CD4-positive, alpha-beta T cell (primary cell): ENCODE data around the gene NAGK. TPM values are rescaled to one million over a fixed set of nuclear protein-coding genes. Genes with fewer than 3 reads are reported as not detected.
"Not testable (repeated sequence)": the region's sequence is repeated elsewhere in the genome, so short reads cannot be mapped to it uniquely, and the experiment has no call there.

Source experiments
- ATAC-seq: fragments of 200-7000 bp; cut with Tn5 transposase; one replicate; pipeline ENCODE4 v1.10.0; 2022; ENCODE audit warnings: mild to moderate bottlenecking; ENCODE audit not compliant: poor library complexity
- CTCF ChIA-PET: fragments of 350-600 bp; sonication (Branson Sonifier 250); formaldehyde crosslinking; loops from one replicate; lab custom pipeline; 2021; ENCODE audit warnings: antibody characterized with exemption, inconsistent platforms; lab: Charles Lee
- POLR2A ChIA-PET: fragments of 350-600 bp; sonication (Branson Sonifier 250); formaldehyde crosslinking; loops from one replicate; lab custom pipeline; 2021; ENCODE audit warnings: antibody characterized with exemption, inconsistent platforms; lab: Charles Lee
- DNase-seq, 14 experiments: peaks; one replicate each; pipeline ENCODE4 v3.0.0-alpha.2; 2013 to 2020; ENCODE audit warnings: mixed read lengths in 2 of 14
- H3K27ac ChIP-seq, 2 donors: one replicate each; pipeline versions ENCODE4 v1.5.1 to v1.7.0; 2013; ENCODE audit warnings: low read length in 2 of 2, low read depth in 1 of 2, mild to moderate bottlenecking in 1 of 2
- H3K27me3 ChIP-seq, 2 experiments: 1 replicate in 1 of 2; 2 replicates in 1 of 2; pipeline versions ENCODE4 v1.6.1 to v1.7.0; 2013; ENCODE audit warnings: low read length in 2 of 2, control low read depth in 1 of 2, mild to moderate bottlenecking in 1 of 2, moderate library complexity in 1 of 2; ENCODE audit not compliant: insufficient read depth in 2 of 2, control insufficient read depth in 1 of 2
- H3K36me3 ChIP-seq: one replicate; pipeline ENCODE4 v1.6.1; 2013; ENCODE audit warnings: low read length, control low read depth; ENCODE audit not compliant: insufficient read depth
- H3K4me1 ChIP-seq: one replicate; pipeline ENCODE4 v1.6.1; 2013; ENCODE audit warnings: low read length, control low read depth; ENCODE audit not compliant: insufficient read depth
- H3K4me3 ChIP-seq: one replicate; pipeline ENCODE4 v1.5.1; 2013; ENCODE audit warnings: mild to moderate bottlenecking, low read length, moderate library complexity
- H3K9me3 ChIP-seq, 2 experiments: 1 replicate in 1 of 2; 2 replicates in 1 of 2; pipeline versions ENCODE4 v1.6.1 to v1.7.0; 2013; ENCODE audit warnings: low read length in 2 of 2, mild to moderate bottlenecking in 2 of 2, control low read depth in 1 of 2, moderate library complexity in 1 of 2; ENCODE audit not compliant: control insufficient read depth in 1 of 2, insufficient read depth in 1 of 2
- H3K27ac Mint-ChIP-seq: one replicate; pipeline ENCODE4 v1.8.0; 2020; ENCODE audit warnings: mixed read lengths
- H3K27me3 Mint-ChIP-seq: one replicate; pipeline ENCODE4 v1.8.0; 2021; ENCODE audit warnings: mixed read lengths
- H3K36me3 Mint-ChIP-seq: one replicate; pipeline ENCODE4 v1.8.0; 2021; ENCODE audit warnings: low read depth, mixed read lengths
- H3K4me1 Mint-ChIP-seq: one replicate; pipeline ENCODE4 v1.8.0; 2021; ENCODE audit warnings: low read depth, mixed read lengths
- H3K4me3 Mint-ChIP-seq: one replicate; pipeline ENCODE4 v1.8.0; 2020; ENCODE audit warnings: mild to moderate bottlenecking, mixed read lengths
- H3K9me3 Mint-ChIP-seq: one replicate; pipeline ENCODE4 v1.8.0; 2020; ENCODE audit warnings: mixed read lengths
- CTCF ChIP-seq: fragments of 200-600 bp; IDR thresholded peaks from one replicate; pipeline ENCODE4 v1.8.0; 2022; ENCODE audit warnings: antibody characterized with exemption, mild to moderate bottlenecking
- intact Hi-C, 2 experiments: fragments of 100-400 bp; cut with DNase I in 1 of 2; cut with micrococcal nuclease in 1 of 2; formaldehyde crosslinking; loops; one replicate each; pipeline versions ENCODE4 v1.15.1 to v1.9.0; 2023 to 2025; cut with DNase I, micrococcal nuclease
- total RNA-seq, 174 experiments: library from RNA in 2 of 174; stranded (reverse) in 2 of 174; gene quantifications; one replicate each; pipeline ENCODE4 v1.2.3 and lab custom pipeline; 2021 to 2026

The NAGK gene
- total RNA-seq, 2 experiments from 2014 or later: 62.3 to 73.3 TPM

GRCh38 chr2:71048096-71048495, 20.4 kb upstream of the NAGK start:
- H3K9me3 ChIP-seq: no peaks in the 10 kb centered on the region
- intact Hi-C loops: no loop called here
- no peaks in the 10 kb centered on the region for H3K27me3 ChIP-seq
- CTCF ChIA-PET: no interaction called here
- Mint-ChIP-seq H3K4me1 (no peaks in the 10 kb centered on the region), H3K9me3 (no peaks in the 10 kb centered on the region), H3K4me3 (no peak overlapping the region), H3K27me3 (peaks cover 20% of the 10 kb centered on the region), H3K27ac (no peak overlapping the region), H3K36me3 (no peaks in the 10 kb centered on the region)
- DNase-seq (no peak), ATAC-seq (no peak)
- H3K36me3 ChIP-seq: no peaks in the 10 kb centered on the region
- POLR2A ChIA-PET: no interaction called here
- H3K27ac ChIP-seq: no peak overlapping the region
- no peak overlapping the region for H3K4me3 ChIP-seq
- no peak for TF ChIP-seq CTCF
- H3K4me1 ChIP-seq: no peaks in the 10 kb centered on the region

DNA sequence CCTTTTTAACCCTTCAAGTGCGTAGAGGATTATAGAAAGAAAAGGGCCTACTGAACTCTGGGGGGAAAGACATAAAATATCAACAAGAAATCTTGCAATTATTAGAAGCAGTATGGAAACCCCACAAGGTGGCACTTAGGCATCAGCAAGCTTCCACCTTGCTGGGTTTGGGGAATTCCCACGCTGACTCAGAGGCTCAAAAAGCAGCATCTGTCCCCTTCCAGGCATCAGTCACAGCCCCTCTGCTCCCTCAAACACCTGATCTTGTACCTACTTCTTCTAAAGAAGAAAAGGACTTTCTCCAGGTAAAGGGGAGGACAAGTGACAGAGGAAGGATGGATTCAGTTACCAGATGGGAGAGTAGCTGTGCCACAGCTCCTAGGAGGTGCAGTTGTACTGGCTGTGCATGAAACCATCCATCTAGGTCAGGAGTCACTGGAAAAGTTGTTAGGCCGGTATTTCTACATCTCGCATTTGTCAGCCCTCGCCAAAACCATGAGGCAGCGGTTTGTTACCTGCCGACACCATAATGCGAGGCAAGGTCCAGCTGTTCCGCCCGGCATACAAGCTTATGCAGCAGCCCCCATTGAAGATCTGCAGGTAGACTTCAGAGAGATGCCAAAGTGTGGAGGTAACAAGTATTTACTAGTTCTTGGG, 18.6 kb upstream of the NAGK start:
- H3K4me3 Mint-ChIP-seq, H3K9me3 ChIP-seq, H3K27me3 ChIP-seq, H3K4me1 ChIP-seq, H3K36me3 ChIP-seq, intact Hi-C loops, H3K4me3 ChIP-seq, H3K4me1 Mint-ChIP-seq, H3K9me3 Mint-ChIP-seq, H3K27ac Mint-ChIP-seq, H3K27ac ChIP-seq, ATAC-seq, H3K27me3 Mint-ChIP-seq, H3K36me3 Mint-ChIP-seq: not testable (repeated sequence)
- ChIA-PET CTCF (interaction anchor here (1.3 kb wide), 1 partner anchor 102 kb away, joined by 3 read pairs; no protein-coding TSS in a partner anchor), POLR2A (interaction anchor here (1.5 kb wide), 1 partner anchor 18 kb away, joined by 3 read pairs; the partner anchor contains the start of gene NAGK)
- DNase-seq: peak in 11 of 14 experiments; percentile 11 to 71 (median 27)

DNA sequence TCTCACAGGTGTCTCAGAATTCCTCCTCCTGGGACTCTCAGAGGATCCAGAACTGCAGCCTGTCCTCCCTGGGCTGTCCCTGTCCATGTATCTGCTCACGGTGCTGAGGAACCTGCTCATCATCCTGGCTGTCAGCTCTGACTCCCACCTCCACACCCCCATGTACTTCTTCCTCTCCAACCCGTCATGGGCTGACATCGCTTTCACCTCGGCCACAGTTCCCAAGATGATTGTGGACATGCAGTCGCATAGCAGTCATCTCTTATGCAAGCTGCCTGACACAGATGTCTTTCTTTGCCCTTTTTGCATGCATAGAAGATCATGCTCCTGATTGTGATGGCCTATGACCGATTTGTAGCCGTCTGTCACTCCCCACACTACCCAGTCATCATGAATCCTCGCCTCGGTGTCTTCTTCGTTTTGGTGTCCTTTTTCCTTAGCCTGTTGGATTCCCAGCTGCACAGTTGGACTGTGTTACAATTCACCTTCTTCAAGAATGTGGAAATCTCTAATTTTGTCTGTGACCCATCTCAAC, 13.2 kb upstream of the NAGK start:
- H3K4me3 Mint-ChIP-seq, H3K9me3 ChIP-seq, H3K36me3 Mint-ChIP-seq, H3K27me3 ChIP-seq, H3K4me1 ChIP-seq, POLR2A ChIA-PET, H3K4me3 ChIP-seq, H3K4me1 Mint-ChIP-seq, H3K9me3 Mint-ChIP-seq, H3K27ac Mint-ChIP-seq, H3K27ac ChIP-seq, DNase-seq, H3K36me3 ChIP-seq, ATAC-seq, intact Hi-C loops: not testable (repeated sequence)
- peaks cover 18% of the 10 kb centered on the region for H3K27me3 Mint-ChIP-seq
- CTCF ChIA-PET: interaction anchor here (2.2 kb wide), 1 partner anchor 12 kb away, joined by 4 read pairs; no protein-coding TSS in a partner anchor

GRCh38 chr2:71060211-71060610, 8.2 kb upstream of the NAGK start:
- Mint-ChIP-seq H3K4me3 (no peak overlapping the region), H3K4me1 (no peaks in the 10 kb centered on the region), H3K27me3 (peaks cover 18% of the 10 kb centered on the region), H3K9me3 (no peaks in the 10 kb centered on the region), H3K27ac (no peak overlapping the region), H3K36me3 (no peaks in the 10 kb centered on the region)
- Histone ChIP-seq H3K27ac (no peak overlapping the region), H3K4me3 (no peak overlapping the region), H3K36me3 (no peaks in the 10 kb centered on the region), H3K27me3 (peaks cover 0 to 3% of the 10 kb centered on the region in 2 experiments), H3K4me1 (no peaks in the 10 kb centered on the region), H3K9me3 (no peaks in the 10 kb centered on the region)
- CTCF ChIA-PET: no interaction called here
- no peak for DNase-seq
- ATAC-seq: no peak
- TF ChIP-seq CTCF: no peak
- intact Hi-C loops: no loop called here
- POLR2A ChIA-PET: interaction anchor here (1.0 kb wide), 2 partner anchors 8 to 9 kb away, joined by 3 to 4 read pairs; partner anchors contain the start of gene NAGK
